Measurements from ENCODE around the gene MDP1.

DNA sequence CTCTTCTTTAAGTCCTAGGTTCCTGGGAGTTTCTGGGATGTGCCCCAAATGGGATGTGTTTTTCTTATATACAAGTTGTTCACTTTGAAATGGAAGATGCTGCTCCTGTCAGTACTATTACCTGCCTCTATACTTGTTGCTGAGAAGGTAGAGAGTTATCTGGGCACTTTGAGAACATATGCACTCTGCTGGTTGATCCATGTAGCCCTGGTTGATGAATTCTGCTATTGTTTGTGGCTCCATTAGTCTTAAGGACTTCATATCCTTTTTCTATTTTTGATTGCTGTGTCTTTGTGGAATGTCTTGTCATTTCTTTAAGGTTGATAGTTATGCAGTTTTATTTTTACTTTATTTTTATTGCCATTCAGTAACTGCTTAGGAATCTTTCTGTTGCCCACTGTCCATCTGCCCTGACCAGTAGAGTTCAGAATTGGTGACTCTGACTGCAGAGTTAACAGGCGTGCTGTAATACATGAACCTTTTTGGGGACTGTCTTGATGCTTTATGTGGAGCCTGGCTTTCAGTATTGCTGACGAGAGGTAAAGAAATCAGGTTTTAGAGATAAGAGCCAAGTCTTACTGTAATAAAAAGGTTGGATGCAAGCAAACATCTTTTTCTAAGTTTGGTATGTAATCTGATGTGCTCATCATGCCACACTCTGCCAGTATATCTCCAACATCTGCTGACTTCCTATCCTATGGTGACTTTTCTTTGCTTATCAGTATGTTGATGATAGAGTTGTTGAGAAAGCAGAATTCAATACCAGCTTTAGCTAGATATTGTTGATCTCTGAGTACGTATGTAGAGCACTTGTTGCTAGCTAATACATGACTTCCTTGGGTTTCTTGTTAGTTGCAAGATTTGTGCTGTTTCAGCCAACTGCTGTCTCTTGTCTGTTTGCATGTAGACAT, 18.5 kb upstream of the MDP1 start:
- TF ChIP-seq EZH2 (IDR thresholded peaks at IDR 0.05; ENCODE audit: low read length, missing control alignments) = no peak
- TF ChIP-seq, protein P1, sequence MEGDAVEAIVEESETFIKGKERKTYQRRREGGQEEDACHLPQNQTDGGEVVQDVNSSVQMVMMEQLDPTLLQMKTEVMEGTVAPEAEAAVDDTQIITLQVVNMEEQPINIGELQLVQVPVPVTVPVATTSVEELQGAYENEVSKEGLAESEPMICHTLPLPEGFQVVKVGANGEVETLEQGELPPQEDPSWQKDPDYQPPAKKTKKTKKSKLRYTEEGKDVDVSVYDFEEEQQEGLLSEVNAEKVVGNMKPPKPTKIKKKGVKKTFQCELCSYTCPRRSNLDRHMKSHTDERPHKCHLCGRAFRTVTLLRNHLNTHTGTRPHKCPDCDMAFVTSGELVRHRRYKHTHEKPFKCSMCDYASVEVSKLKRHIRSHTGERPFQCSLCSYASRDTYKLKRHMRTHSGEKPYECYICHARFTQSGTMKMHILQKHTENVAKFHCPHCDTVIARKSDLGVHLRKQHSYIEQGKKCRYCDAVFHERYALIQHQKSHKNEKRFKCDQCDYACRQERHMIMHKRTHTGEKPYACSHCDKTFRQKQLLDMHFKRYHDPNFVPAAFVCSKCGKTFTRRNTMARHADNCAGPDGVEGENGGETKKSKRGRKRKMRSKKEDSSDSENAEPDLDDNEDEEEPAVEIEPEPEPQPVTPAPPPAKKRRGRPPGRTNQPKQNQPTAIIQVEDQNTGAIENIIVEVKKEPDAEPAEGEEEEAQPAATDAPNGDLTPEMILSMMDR (conservative IDR thresholded peaks at IDR 0.05 in 1 of 2, IDR thresholded peaks at IDR 0.05 in 1 of 2; ENCODE audit: low read depth in 1 of 2, low read length in 2 of 2) = no peak

Data from fibroblast of lung (primary cell).